Endothelial cell of umbilical vein (primary cell): ENCODE measurements around the gene UBE2E3. TPM values are rescaled to one million over a fixed set of nuclear protein-coding genes. Genes with fewer than 3 reads are reported as not detected.

Source experiments
- BruUV-seq: library from RNA; stranded (reverse); fragments of 400-500 nt; replicated peaks from 2 replicates; lab custom pipeline; 2021; lab: Mats Ljungman, UMichigan
- CTCF ChIA-PET: fragments of 300-600, 350-600 bp; sonication (Branson Sonifier 250); formaldehyde crosslinking; loops from one replicate; lab custom pipeline; 2021; ENCODE audit warnings: antibody characterized with exemption, inconsistent platforms; lab: Charles Lee
- POLR2A ChIA-PET: fragments of 300-600, 350-600 bp; sonication (Branson Sonifier 250); formaldehyde crosslinking; loops from one replicate; lab custom pipeline; 2021; ENCODE audit warnings: antibody characterized with exemption, inconsistent platforms; lab: Charles Lee
- DNase-seq: peaks from one replicate; pipeline ENCODE4 v3.0.0-alpha.2; 2011; ENCODE audit warnings: low read depth, low spot score
- FAIRE-seq: peaks from 2 replicates; lab custom pipeline; 2011; peaks lifted over from hg19 to GRCh38; lab: Jason Lieb, UNC
- H2AFZ ChIP-seq: 2 replicates; pipeline ENCODE4 v1.6.0; 2012; ENCODE audit warnings: low read depth, low read length, control low read depth, inconsistent platforms
- H3K27ac ChIP-seq: 2 replicates; pipeline ENCODE4 v1.5.1; 2011; ENCODE audit warnings: low read depth, mild to moderate bottlenecking, control low read depth, low read length, moderate library complexity; ENCODE audit not compliant: insufficient read depth
- H3K27me3 ChIP-seq, 2 experiments: 2 replicates each; pipeline versions ENCODE4 v1.6.0 to v1.6.1; 2011; ENCODE audit warnings: low read length in 2 of 2, mixed read lengths in 1 of 2; ENCODE audit not compliant: control insufficient read depth in 2 of 2, insufficient read depth in 2 of 2
- H3K36me3 ChIP-seq, 2 experiments: 2 replicates in 1 of 2; 3 replicates in 1 of 2; pipeline ENCODE4 v1.5.1; 2011; ENCODE audit warnings: low read length in 2 of 2, mild to moderate bottlenecking in 1 of 2, moderate library complexity in 1 of 2; ENCODE audit not compliant: control insufficient read depth in 2 of 2, insufficient read depth in 2 of 2; ENCODE audit errors: extremely low read depth in 1 of 2
- H3K4me1 ChIP-seq: 3 replicates; pipeline ENCODE4 v1.5.1; 2011; ENCODE audit warnings: mild to moderate bottlenecking, low read length; ENCODE audit not compliant: control insufficient read depth, insufficient read depth; ENCODE audit errors: extremely low read depth
- H3K4me2 ChIP-seq: 2 replicates; pipeline ENCODE4 v1.6.1; 2011; ENCODE audit warnings: low read length, control low read depth, mixed read lengths; ENCODE audit not compliant: insufficient read depth
- H3K4me3 ChIP-seq, 3 experiments: fragments of 200-600 bp in 1 of 3; sonication (generic), shearing (Covaris generic) in 1 of 3; replicated peaks in 1 of 3; 2 replicates each; pipeline ENCODE4 v1.5.1; 2011 to 2016; ENCODE audit warnings: control low read depth in 3 of 3, low read length in 3 of 3, mild to moderate bottlenecking in 2 of 3, inconsistent platforms in 1 of 3, low read depth in 1 of 3, moderate library complexity in 1 of 3; ENCODE audit not compliant: insufficient read depth in 1 of 3
- H3K79me2 ChIP-seq: 2 replicates; pipeline ENCODE4 v1.6.0; 2012; ENCODE audit warnings: low read length, inconsistent platforms; ENCODE audit not compliant: control insufficient read depth, insufficient read depth
- H3K9ac ChIP-seq: replicated peaks from 2 replicates; pipeline ENCODE3; 2011; ENCODE audit warnings: low read length, control low read depth; ENCODE audit not compliant: insufficient read depth; ENCODE audit errors: extremely low read depth
- H3K9me1 ChIP-seq: replicated peaks from 3 replicates; pipeline ENCODE4 v1.6.0; 2011; ENCODE audit warnings: mild to moderate bottlenecking, low read length; ENCODE audit not compliant: control insufficient read depth, insufficient read depth; ENCODE audit errors: extremely low read depth
- H3K9me3 ChIP-seq: replicated peaks from 2 replicates; pipeline ENCODE4 v1.5.1; 2012; ENCODE audit warnings: low read length, inconsistent platforms; ENCODE audit not compliant: control insufficient read depth, insufficient read depth
- H4K20me1 ChIP-seq: replicated peaks from 2 replicates; pipeline ENCODE3; 2011; ENCODE audit warnings: mild to moderate bottlenecking, low read length; ENCODE audit not compliant: control insufficient read depth, insufficient read depth; ENCODE audit errors: extremely low read depth
- EZH2 ChIP-seq: IDR thresholded peaks from 2 replicates; pipeline ENCODE4 v1.6.1; 2012; ENCODE audit warnings: borderline replicate concordance, low read depth, mild to moderate bottlenecking, moderate library complexity, low read length, inconsistent platforms; ENCODE audit not compliant: severe bottlenecking
- FOS ChIP-seq: IDR thresholded peaks from 2 replicates; pipeline ENCODE4 v1.6.1; 2011; ENCODE audit warnings: mild to moderate bottlenecking, low read length, moderate library complexity, borderline replicate concordance; ENCODE audit not compliant: insufficient read depth
- GATA2 ChIP-seq: IDR thresholded peaks from 2 replicates; pipeline ENCODE4 v1.7.0; 2011; ENCODE audit warnings: low read depth, mild to moderate bottlenecking, moderate library complexity, mixed read lengths, low read length; ENCODE audit not compliant: insufficient read length, insufficient read depth
- JUN ChIP-seq: IDR thresholded peaks from 2 replicates; pipeline ENCODE4 v1.6.1; 2011; ENCODE audit warnings: borderline replicate concordance, low read depth; ENCODE audit not compliant: insufficient read length, insufficient read depth
- MAX ChIP-seq: IDR thresholded peaks from 2 replicates; pipeline ENCODE4 v1.6.1; 2011; ENCODE audit not compliant: insufficient read depth, insufficient read length
- MYC ChIP-seq: IDR thresholded peaks from one replicate; pipeline ENCODE4 v1.6.1; 2011; ENCODE audit warnings: mild to moderate bottlenecking, low read depth, low read length
- POLR2A ChIP-seq: IDR thresholded peaks from 2 replicates; pipeline ENCODE4 v1.6.1; 2012; ENCODE audit warnings: low read depth, mild to moderate bottlenecking, control low read depth, low read length
- POLR2AphosphoS5 ChIP-seq: IDR thresholded peaks from 2 replicates; pipeline ENCODE4 v1.6.1; 2012; ENCODE audit warnings: low read depth, mild to moderate bottlenecking, control low read depth, low read length, moderate library complexity; ENCODE audit not compliant: insufficient read depth
- dilution Hi-C: fragments of 300-500 bp; cut with MboI; formaldehyde crosslinking; loops from one replicate; pipeline ENCODE4 v1.15.0; 2019; ENCODE audit warnings: low sequenced_read_pairs; ENCODE audit not compliant: extremely low pct_ligation_motif_present
- intact Hi-C: fragments of 100-400 bp; cut with micrococcal nuclease; formaldehyde crosslinking; loops from one replicate; pipeline ENCODE4 v1.10.0; 2022
- polyA plus RNA-seq, 4 experiments: library from polyadenylated mRNA; depleted of rRNA in 3 of 4; stranded (reverse) in 3 of 4; unstranded in 1 of 4; fragments of >200 nt; gene quantifications; 2 replicates each; pipeline versions ENCODE4 v1.2.1 to v1.2.3, GENCODE V29; 2011 to 2012; ENCODE audit warnings: missing spikeins in 1 of 4
- total RNA-seq: library from RNA; stranded (reverse); gene quantifications from 2 replicates; pipeline ENCODE4 v1.2.3, GENCODE V29; 2021
- TF ChIP-seq, protein P1 (sequence below), 2 donors: IDR thresholded peaks; 1 replicate in 1 of 2; 2 replicates in 1 of 2; pipeline ENCODE4 v1.5.1; 2011; ENCODE audit warnings: low read length in 2 of 2, mild to moderate bottlenecking in 2 of 2, moderate library complexity in 2 of 2, control low read depth in 1 of 2, inconsistent platforms in 1 of 2, low read depth in 1 of 2; ENCODE audit not compliant: insufficient read depth in 1 of 2; ENCODE audit errors: extremely low read depth in 1 of 2

UBE2E3 gene
- total and polyA plus RNA-seq, 2 donors (not counting 3 experiments of a cell fraction or from before 2014, with no cell fraction given) = 81.5 to 107 TPM

- ChIA-PET CTCF (interaction anchor here (1.5 kb wide), 1 partner anchor 930 kb away, joined by 3 read pairs; no protein-coding TSS in a partner anchor), POLR2A (no interaction called here)
- no peaks in the 10 kb centered on the region for H3K9me3 ChIP-seq
- no peak overlapping the region for H3K27ac ChIP-seq
- no peaks in the 10 kb centered on the region for H3K36me3 ChIP-seq
- intact Hi-C loops (loop anchor here (5.0 kb wide), 1 partner anchor 73 kb away; the partner anchor contains the start of gene UBE2E3), dilution Hi-C loops (no loop called here)
- no peak for FAIRE-seq
- TF ChIP-seq GATA2 (no peak), EZH2 (no peak), POLR2A (no peak), POLR2AphosphoS5 (no peak), FOS (no peak), JUN (no peak), MAX (no peak), MYC (no peak)
- TF ChIP-seq, protein P1, sequence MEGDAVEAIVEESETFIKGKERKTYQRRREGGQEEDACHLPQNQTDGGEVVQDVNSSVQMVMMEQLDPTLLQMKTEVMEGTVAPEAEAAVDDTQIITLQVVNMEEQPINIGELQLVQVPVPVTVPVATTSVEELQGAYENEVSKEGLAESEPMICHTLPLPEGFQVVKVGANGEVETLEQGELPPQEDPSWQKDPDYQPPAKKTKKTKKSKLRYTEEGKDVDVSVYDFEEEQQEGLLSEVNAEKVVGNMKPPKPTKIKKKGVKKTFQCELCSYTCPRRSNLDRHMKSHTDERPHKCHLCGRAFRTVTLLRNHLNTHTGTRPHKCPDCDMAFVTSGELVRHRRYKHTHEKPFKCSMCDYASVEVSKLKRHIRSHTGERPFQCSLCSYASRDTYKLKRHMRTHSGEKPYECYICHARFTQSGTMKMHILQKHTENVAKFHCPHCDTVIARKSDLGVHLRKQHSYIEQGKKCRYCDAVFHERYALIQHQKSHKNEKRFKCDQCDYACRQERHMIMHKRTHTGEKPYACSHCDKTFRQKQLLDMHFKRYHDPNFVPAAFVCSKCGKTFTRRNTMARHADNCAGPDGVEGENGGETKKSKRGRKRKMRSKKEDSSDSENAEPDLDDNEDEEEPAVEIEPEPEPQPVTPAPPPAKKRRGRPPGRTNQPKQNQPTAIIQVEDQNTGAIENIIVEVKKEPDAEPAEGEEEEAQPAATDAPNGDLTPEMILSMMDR (IDR thresholded peaks at IDR 0.05; ENCODE audit: extremely low read depth in 1 of 2, insufficient read depth in 1 of 2, low read depth in 1 of 2, low read length in 2 of 2) = no peak
- H4K20me1 ChIP-seq = no peaks in the 10 kb centered on the region
- H3K4me3 ChIP-seq = no peak overlapping the region
- H3K27me3 ChIP-seq = no peaks in the 10 kb centered on the region
- no TSS peak for BruUV-seq
- peaks cover 43% of the 10 kb centered on the region for H3K79me2 ChIP-seq
- H3K9ac ChIP-seq = no peak overlapping the region
- H3K4me2 ChIP-seq = no peak overlapping the region
- H3K4me1 ChIP-seq = no peaks in the 10 kb centered on the region
- H2AFZ ChIP-seq = no peak overlapping the region
- H3K9me1 ChIP-seq = peaks cover 2% of the 10 kb centered on the region
- DNase-seq = no peak
These were observed 74.4 kb downstream of the UBE2E3 start for GRCh38 chr2:181054843-181055242.
